ENCODE results near the gene DOCK3. TPM values are rescaled to one million over a fixed set of nuclear protein-coding genes. Genes with fewer than 3 reads are reported as not detected.

DOCK3 gene
- total RNA-seq, 1 experiment from 2014 or later, result 0.14 TPM

GRCh38 chr3:50666837-50667236 is 7.9 kb upstream of the DOCK3 start:
- DNase-seq (ENCODE audit: unreplicated experiment), result no peak
- BruUV-seq (replicated peaks), result no TSS peak
- Mint-ChIP-seq H3K4me3 (ENCODE audit: unreplicated experiment) (no peak overlapping the region), H3K9me3 (ENCODE audit: unreplicated experiment) (no peaks in the 10 kb centered on the region), H3K27ac (ENCODE audit: low read depth, unreplicated experiment) (no peak overlapping the region), H3K27me3 (ENCODE audit: insufficient read depth, unreplicated experiment) (peaks cover 69% of the 10 kb centered on the region), H3K36me3 (ENCODE audit: insufficient read depth, unreplicated experiment) (no peaks in the 10 kb centered on the region), H3K4me1 (ENCODE audit: insufficient read depth, unreplicated experiment) (peaks cover 17% of the 10 kb centered on the region)
- intact Hi-C loops (cut with micrococcal nuclease), result no loop called here
- TF ChIP-seq, protein P1, sequence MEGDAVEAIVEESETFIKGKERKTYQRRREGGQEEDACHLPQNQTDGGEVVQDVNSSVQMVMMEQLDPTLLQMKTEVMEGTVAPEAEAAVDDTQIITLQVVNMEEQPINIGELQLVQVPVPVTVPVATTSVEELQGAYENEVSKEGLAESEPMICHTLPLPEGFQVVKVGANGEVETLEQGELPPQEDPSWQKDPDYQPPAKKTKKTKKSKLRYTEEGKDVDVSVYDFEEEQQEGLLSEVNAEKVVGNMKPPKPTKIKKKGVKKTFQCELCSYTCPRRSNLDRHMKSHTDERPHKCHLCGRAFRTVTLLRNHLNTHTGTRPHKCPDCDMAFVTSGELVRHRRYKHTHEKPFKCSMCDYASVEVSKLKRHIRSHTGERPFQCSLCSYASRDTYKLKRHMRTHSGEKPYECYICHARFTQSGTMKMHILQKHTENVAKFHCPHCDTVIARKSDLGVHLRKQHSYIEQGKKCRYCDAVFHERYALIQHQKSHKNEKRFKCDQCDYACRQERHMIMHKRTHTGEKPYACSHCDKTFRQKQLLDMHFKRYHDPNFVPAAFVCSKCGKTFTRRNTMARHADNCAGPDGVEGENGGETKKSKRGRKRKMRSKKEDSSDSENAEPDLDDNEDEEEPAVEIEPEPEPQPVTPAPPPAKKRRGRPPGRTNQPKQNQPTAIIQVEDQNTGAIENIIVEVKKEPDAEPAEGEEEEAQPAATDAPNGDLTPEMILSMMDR (IDR thresholded peaks at IDR 0.05; ENCODE audit: unreplicated experiment), result no peak
- ChIA-PET POLR2A (no interaction called here), CTCF (interaction anchor here (0.7 kb wide), 1 partner anchor 148 kb away, joined by 3 read pairs; no protein-coding TSS in a partner anchor)

DNA sequence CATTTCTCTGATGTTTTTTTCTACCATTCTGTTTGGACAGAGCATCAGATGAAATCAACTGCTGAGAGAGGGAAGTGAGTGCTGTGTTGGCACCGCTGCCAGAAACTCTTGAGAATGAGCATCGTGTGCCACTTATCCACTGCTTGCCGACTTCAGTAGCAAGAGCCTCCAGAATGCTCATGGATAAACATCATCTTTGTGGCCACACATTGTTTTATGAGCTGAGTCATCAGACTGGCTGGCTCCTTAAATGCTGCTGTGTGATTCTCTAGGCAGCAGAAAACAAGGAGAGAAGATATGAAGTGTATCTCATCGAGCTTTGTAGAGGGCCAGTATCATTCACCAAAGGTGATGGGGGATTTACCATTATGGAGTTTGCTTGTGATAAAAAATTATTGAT is 3.4 kb upstream of the DOCK3 start:
- ChIA-PET POLR2A (no interaction called here), CTCF (interaction anchor here (1.0 kb wide), 1 partner anchor 99 kb away, joined by 3 read pairs; no protein-coding TSS in a partner anchor)
- Mint-ChIP-seq H3K9me3 (ENCODE audit: unreplicated experiment) (no peaks in the 10 kb centered on the region), H3K27ac (ENCODE audit: low read depth, unreplicated experiment) (no peak overlapping the region), H3K36me3 (ENCODE audit: insufficient read depth, unreplicated experiment) (no peaks in the 10 kb centered on the region), H3K4me3 (ENCODE audit: unreplicated experiment) (no peak overlapping the region), H3K4me1 (ENCODE audit: insufficient read depth, unreplicated experiment) (peaks cover 6% of the 10 kb centered on the region), H3K27me3 (ENCODE audit: insufficient read depth, unreplicated experiment) (peaks cover 84% of the 10 kb centered on the region)
- intact Hi-C loops (cut with micrococcal nuclease), result no loop called here
- TF ChIP-seq, protein P1 (IDR thresholded peaks at IDR 0.05; ENCODE audit: unreplicated experiment), result no peak
- no TSS peak for BruUV-seq (replicated peaks)
- DNase-seq (ENCODE audit: unreplicated experiment), result peak; percentile 55

DNA sequence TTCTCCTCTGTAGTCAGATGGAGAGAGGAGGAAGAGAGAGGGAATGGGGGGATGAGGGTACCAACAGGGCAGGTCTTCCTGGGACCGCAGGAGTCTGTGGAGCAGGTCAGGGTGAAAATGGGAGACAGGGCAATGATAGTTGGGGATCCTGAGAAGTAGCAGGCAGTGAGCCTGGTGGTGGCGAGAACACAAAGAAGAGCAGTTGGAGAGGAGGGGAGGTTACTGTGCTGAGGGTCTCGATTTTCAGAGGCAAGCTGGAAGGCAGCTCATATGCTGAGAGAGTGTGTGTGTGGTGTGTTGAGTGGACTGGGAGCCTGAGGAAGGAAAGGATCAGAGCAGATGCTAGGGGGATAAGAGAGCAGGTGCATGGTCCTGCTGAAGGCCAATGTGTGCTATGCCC is 2.1 kb upstream of the DOCK3 start:
- no peak for DNase-seq (ENCODE audit: unreplicated experiment)
- ChIA-PET CTCF (interaction anchor here (0.6 to 1.3 kb wide), 4 partner anchors 48 to 299 kb away, joined by 3 to 5 read pairs (median 4); no protein-coding TSS in a partner anchor), POLR2A (interaction anchor here (2.4 kb wide), 1 partner anchor 10 kb away, joined by 6 read pairs; no protein-coding TSS in a partner anchor)
- no peaks in the 10 kb centered on the region for H3K9me3 Mint-ChIP-seq (ENCODE audit: unreplicated experiment)
- H3K4me3 Mint-ChIP-seq (ENCODE audit: unreplicated experiment), result no peak overlapping the region
- H3K27me3 Mint-ChIP-seq (ENCODE audit: insufficient read depth, unreplicated experiment), result peaks cover 84% of the 10 kb centered on the region
- H3K36me3 Mint-ChIP-seq (ENCODE audit: insufficient read depth, unreplicated experiment), result no peaks in the 10 kb centered on the region
- H3K4me1 Mint-ChIP-seq (ENCODE audit: insufficient read depth, unreplicated experiment), result peaks cover 6% of the 10 kb centered on the region
- H3K27ac Mint-ChIP-seq (ENCODE audit: low read depth, unreplicated experiment), result no peak overlapping the region
- TF ChIP-seq, protein P1 (IDR thresholded peaks at IDR 0.05; ENCODE audit: unreplicated experiment), result no peak
- BruUV-seq (replicated peaks), result no TSS peak
- intact Hi-C loops (cut with micrococcal nuclease), result no loop called here

DNA sequence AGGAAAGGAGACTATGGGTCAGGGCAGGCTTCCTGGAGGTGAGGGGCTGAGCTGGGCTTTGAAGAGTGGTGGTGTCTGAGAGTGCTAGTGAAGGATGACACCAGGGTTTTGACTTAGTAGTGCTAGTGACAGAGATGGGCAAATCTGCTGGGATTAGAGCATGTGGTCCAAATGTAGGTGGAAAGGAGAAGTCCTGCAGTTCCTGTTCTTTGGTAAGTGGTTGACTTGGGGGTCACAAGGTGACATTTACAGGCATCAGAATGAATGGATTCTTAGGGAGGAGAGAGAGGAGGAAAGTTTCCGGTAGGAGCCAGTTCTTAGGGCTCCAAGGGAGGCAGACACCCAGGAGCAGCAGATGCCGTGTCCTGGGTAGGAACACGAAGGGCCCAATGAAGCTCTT is 796 bp upstream of the DOCK3 start:
- H3K9me3 Mint-ChIP-seq (ENCODE audit: unreplicated experiment), result no peaks in the 10 kb centered on the region

More for the DNA sequence above, 796 bp upstream of the DOCK3 start:
- Mint-ChIP-seq H3K27ac (ENCODE audit: low read depth, unreplicated experiment) (no peak overlapping the region), H3K36me3 (ENCODE audit: insufficient read depth, unreplicated experiment) (no peaks in the 10 kb centered on the region), H3K27me3 (ENCODE audit: insufficient read depth, unreplicated experiment) (peaks cover 81% of the 10 kb centered on the region), H3K4me3 (ENCODE audit: unreplicated experiment) (peak overlapping the region; percentile 49), H3K4me1 (ENCODE audit: insufficient read depth, unreplicated experiment) (peaks cover 6% of the 10 kb centered on the region)
- BruUV-seq (replicated peaks), result no TSS peak
- TF ChIP-seq, protein P1 (IDR thresholded peaks at IDR 0.05; ENCODE audit: unreplicated experiment), result no peak
- no peak for DNase-seq (ENCODE audit: unreplicated experiment)
- ChIA-PET CTCF (interaction anchor here (0.8 to 1.3 kb wide), 4 partner anchors 56 to 715 kb away, joined by 3 to 5 read pairs (median 4); no protein-coding TSS in a partner anchor), POLR2A (interaction anchor here (2.4 kb wide), 1 partner anchor 11 kb away, joined by 6 read pairs; no protein-coding TSS in a partner anchor)
- intact Hi-C loops (cut with micrococcal nuclease), result no loop called here
